Measurements from ENCODE around the gene ETS1. TPM values are rescaled to one million over a fixed set of nuclear protein-coding genes. Genes with fewer than 3 reads are reported as not detected.

Gene ETS1
- total RNA-seq, 1 experiment from 2014 or later, result 29.9 TPM

- DNase-seq, result no peak
- Histone ChIP-seq H2BK20ac (ENCODE audit: low read depth, low read length, poor library complexity, severe bottlenecking) (no peak overlapping the region), H2AK5ac (ENCODE audit: insufficient read length, low read length) (no peak overlapping the region), H3K4me2 (ENCODE audit: insufficient read depth, insufficient read length, low read length) (no peak overlapping the region), H3K4ac (ENCODE audit: low read depth, low read length) (no peak overlapping the region), H3K18ac (ENCODE audit: insufficient read length, low read depth, low read length) (no peak overlapping the region), H3K23ac (ENCODE audit: insufficient read length, low read depth, low read length) (no peak overlapping the region), H2BK5ac (ENCODE audit: insufficient read length, low read length) (no peak overlapping the region), H3K9me3 (ENCODE audit: control insufficient read depth, low read depth, low read length) (no peaks in the 10 kb centered on the region), H4K5ac (ENCODE audit: insufficient read length, low read depth, low read length) (no peak overlapping the region), H3K4me1 (ENCODE audit: insufficient read depth, low read length) (peaks cover under 1% of the 10 kb centered on the region; the same call in 1 of the 2 replicates), H3T11ph (ENCODE audit: low read length) (no peak overlapping the region), H2BK15ac (ENCODE audit: low read depth, low read length) (no peak overlapping the region), H3K27ac (ENCODE audit: insufficient read length, low read depth, low read length) (no peak overlapping the region), H2AFZ (ENCODE audit: low read length) (no peak overlapping the region), H3K14ac (ENCODE audit: insufficient read depth, low read length) (no peak overlapping the region), H3K56ac (ENCODE audit: insufficient read length, low read depth, low read length) (no peak overlapping the region), H4K8ac (replicated peaks; ENCODE audit: insufficient read length, low read depth, low read length) (no peak overlapping the region), H3K27me3 (ENCODE audit: insufficient read depth, low read length) (peaks cover 16% of the 10 kb centered on the region; the same call in 1 of the 2 replicates), H4K20me1 (ENCODE audit: control insufficient read depth, insufficient read depth, insufficient read length) (no peaks in the 10 kb centered on the region), H2BK12ac (ENCODE audit: insufficient read length, low read depth, low read length) (no peak overlapping the region), H3K79me1 (ENCODE audit: insufficient read depth, low read depth, low read length, poor library complexity, severe bottlenecking) (no peaks in the 10 kb centered on the region), H3K9ac (ENCODE audit: extremely low read depth, insufficient read length, low read length) (no peak overlapping the region), H3K79me2 (ENCODE audit: insufficient read depth, low read length) (no peaks in the 10 kb centered on the region), H2BK120ac (ENCODE audit: low read depth, low read length, poor library complexity, severe bottlenecking) (no peak overlapping the region), H3K23me2 (ENCODE audit: insufficient read length, low read depth, low read length, poor library complexity, severe bottlenecking) (peaks cover 13% of the 10 kb centered on the region), H4K91ac (ENCODE audit: insufficient read length, low read depth, low read length) (no peak overlapping the region)
- TF ChIP-seq CTCF (conservative IDR thresholded peaks at IDR 0.05), result no peak
- Mint-ChIP-seq H3K27me3 (ENCODE audit: low read depth) (peaks cover 39% of the 10 kb centered on the region), H3K27ac (no peak overlapping the region), H3K4me3 (no peak overlapping the region), H3K4me1 (peaks cover 20 to 25% of the 10 kb centered on the region in 2 experiments), H3K36me3 (ENCODE audit: insufficient read depth in 1 of 3, low read depth in 3 of 3) (peaks cover 0 to 8% (median 0%) of the 10 kb centered on the region in 3 experiments; a peak in 5 of 7 replicates), H3K9me3 (no peaks in the 10 kb centered on the region; a peak in 1 of 5 replicates)
- WGBS (ENCODE audit: extremely low coverage, insufficient read length, low lambda C conversion rate), result no CpG with 5 or more reads among the region's 7 CpGs
Observed at GRCh38 chr11:128544471-128545051, 42.8 kb downstream of the ETS1 start.

All from H9 (cell line).